NCI-H2227 (cell line): ENCODE measurements around the gene NEIL3.
A peak's percentile ranks its signal among the peaks of the same experiment; 100 is the strongest.
"Not testable (repeated sequence)": the region's sequence is repeated elsewhere in the genome, so short reads cannot be mapped to it uniquely, and the experiment has no call there.

Source experiments
- DNase-seq: peaks from one replicate; lab custom pipeline; 2025; ENCODE audit not compliant: unreplicated experiment; lab: John Stamatoyannopoulos, UW

Gene NEIL3

GRCh38 chr4:177301126-177301639, 8.5 kb upstream of the NEIL3 start:
- no peak for DNase-seq

GRCh38 chr4:177302371-177303100, 7.1 kb upstream of the NEIL3 start:
- DNase-seq, result no peak

- DNase-seq, result no peak
Measured at GRCh38 chr4:177304094-177304493, 5.6 kb upstream of the NEIL3 start.

GRCh38 chr4:177304864-177305263, 4.8 kb upstream of the NEIL3 start:
- not testable (repeated sequence) for DNase-seq

GRCh38 chr4:177308125-177308524, 1.5 kb upstream of the NEIL3 start:
- DNase-seq, result no peak

- no peak for DNase-seq
Measured at GRCh38 chr4:177308847-177309521, 690 bp upstream of the NEIL3 start.

DNA sequence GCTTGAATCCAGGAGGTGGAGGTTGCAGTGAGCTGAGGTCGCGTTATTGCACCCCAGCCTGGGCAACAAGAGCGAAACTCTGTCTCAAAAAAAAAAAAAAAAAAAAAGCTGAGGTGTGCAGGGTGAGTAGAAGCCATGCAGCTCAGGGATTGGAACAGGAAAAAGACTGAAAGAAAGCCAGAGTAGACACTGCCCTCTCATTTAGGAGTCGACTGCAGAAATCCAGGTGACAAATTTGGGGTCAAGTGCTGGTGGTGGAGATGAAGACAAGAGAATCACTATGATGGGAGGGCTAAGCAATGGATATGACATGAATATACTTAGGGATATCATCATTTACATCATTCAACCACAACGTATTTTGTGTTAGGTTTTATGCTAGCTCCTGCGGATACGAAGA, 1.9 kb downstream of the NEIL3 start:
- no peak for DNase-seq

DNA sequence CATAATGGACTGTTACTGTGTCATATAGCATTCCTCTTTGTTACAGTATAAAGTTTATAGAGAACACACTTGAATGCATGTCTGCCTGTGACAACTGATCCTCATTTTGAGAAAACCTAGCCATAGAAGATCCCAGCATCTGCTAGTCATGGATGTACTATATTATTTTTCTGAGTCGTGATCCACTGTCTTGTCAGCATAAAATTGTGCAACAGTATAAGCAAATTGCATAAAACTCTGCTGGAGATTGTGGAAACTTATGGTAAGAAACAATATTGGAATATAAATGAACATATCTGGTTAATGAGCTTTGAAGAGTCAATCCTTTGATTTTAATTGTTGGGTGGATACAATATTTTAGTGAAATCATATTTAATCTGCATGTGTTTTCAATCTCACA, 3.6 kb downstream of the NEIL3 start:
- no peak for DNase-seq

DNA sequence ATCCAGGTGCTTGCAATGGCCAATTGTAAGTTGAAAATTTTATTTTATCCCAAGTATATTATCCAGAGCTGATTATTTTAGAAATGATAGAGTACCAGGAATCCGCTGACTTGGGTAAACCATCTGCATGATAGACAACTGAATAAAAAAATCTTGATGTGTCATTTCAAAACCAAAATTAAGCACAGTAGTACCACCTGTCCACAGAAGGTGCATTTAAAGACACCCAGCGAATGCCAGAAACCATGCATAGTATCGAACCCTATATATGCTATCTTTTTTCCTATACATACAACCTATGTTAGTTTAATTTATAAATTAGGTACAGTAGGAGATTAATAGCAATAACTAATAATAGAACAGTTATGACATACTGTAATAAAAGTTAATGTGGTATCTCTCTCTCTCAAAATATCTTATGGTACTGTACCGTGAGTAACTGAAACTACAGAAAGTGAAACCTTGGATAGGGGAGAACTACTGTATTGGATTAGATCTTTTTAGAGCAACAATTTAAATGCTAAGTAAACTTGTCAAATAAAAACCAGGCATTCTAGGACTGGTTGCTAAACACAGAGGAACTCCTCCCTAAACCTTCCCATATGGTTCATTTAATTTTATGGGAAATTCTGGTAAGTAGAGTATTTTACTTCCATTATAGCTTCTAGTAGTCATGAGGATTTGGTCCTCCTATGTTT, 6.2 kb downstream of the NEIL3 start:
- DNase-seq, result no peak

DNA sequence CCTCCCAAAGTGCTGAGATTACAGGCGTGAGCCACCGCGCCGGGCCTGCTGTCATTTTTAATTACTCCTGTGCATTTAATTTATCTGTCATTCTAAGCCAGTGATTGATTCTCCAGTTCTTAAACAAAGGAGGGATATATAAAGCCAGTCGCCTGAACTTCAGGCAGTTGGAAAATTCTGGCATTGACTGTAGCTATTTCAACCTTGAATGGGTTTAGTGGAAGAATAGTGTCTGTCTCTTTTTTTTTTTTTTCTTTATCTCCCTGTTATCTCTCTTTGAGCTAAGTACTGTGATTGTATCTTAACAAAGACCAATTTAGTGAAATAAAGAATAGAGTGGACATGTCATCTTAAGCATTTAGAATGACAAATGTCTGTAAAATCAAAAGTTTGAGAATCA, 11.0 kb downstream of the NEIL3 start:
- no peak for DNase-seq

GRCh38 chr4:177321647-177322046, 12.0 kb downstream of the NEIL3 start:
- DNase-seq, result no peak

GRCh38 chr4:177322266-177322665, 12.6 kb downstream of the NEIL3 start:
- no peak for DNase-seq

DNA sequence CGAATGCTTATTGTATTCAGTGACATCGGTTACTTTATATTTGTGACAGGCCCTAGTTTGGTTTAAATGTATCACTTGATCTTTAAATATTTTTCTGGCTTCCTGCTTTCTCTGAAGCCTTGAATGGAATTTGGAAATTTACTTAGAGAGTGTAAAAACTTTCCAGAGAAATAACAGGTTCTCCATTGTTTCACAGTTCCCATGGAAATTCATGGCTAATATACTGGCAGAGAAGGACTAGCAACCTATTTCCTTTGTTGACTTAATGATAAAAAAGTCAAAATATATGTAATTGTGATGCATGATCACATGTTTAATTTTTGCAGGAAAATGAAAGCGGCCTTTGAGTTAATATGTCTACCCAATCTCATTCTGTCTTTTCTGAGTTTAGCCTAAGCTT, 13.2 kb downstream of the NEIL3 start:
- DNase-seq, result no peak

DNA sequence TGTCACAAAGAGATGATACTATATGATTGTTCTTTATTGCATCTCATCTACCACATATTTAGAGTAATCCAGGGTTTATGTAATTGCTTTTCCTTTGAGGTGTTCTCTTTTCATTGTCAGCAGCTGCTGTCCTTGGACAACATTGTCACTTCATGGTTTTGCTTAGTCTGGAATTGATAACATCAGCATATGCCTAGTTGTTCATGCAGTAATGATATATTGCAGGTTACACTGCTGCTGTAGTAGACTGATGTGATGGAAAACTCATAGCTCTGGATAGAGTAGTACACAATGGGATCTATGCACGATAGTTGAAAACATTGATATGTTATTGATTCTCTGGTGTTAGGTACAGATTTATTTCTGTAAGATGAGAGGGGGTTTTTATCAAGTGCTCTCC, 13.7 kb downstream of the NEIL3 start:
- no peak for DNase-seq

DNA sequence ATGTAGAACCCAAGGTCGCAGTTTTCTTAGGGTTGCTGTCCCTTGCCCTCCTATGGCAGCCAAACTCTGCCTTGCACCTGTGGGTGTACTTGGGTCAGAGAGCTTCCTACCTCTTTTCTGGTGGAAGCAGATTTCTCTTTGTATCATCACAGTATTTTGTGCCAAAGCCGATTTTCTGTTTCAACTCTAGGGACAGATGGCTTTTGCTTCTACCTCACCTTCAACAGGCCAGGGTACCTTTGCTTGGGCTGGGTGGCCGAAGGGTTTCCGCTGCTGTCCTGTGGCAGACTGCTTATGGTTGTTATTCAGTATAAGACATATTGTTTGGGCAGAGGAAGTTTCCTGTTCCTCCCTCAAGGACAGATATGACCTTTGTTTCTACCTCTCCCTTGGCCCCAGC, 22.4 kb downstream of the NEIL3 start:
- no peak for DNase-seq

DNA sequence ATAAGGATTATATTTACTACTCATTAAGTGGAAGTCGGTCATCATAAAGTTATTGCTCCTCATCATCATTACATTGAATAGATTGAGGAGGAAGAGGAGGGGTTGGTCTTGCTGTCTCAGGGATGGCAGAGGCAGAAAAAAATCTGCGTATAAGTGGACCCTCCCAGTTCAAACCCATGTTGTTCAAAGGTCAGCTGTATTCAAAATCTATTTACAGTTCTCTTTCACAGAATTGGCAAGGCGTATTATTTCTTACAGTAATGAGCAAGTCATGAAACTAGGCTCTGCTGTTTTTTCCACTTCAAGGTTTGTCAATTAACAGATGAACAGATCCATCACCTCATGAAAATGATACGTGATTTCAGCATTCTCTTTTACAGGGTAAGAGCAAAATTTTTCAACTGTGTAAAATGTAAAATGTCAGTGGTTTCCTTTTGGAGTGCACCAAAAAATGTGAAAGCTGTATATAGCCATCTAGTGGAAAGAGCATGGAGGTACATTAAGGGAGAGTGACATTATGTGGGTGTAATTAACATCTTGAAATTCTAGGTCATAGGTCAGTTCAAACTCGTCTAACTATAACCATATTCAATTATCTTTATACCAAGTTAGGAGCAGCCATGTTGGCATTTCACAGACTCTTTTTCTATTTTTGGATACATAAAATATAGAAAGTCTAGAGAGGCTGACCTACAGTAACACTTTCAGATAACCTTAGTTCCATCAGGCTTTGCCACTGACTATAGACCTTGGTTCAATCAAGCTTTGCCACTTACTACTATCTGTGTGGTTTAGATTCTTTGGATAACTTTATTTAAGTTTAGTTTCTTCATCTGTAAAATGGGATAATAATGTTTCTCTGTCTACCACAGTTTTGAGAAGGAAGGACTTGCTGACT, 30.1 kb downstream of the NEIL3 start:
- peak; percentile 11 for DNase-seq

- DNase-seq, result no peak
Measured at GRCh38 chr4:177348348-177348747, 38.7 kb downstream of the NEIL3 start.

DNA sequence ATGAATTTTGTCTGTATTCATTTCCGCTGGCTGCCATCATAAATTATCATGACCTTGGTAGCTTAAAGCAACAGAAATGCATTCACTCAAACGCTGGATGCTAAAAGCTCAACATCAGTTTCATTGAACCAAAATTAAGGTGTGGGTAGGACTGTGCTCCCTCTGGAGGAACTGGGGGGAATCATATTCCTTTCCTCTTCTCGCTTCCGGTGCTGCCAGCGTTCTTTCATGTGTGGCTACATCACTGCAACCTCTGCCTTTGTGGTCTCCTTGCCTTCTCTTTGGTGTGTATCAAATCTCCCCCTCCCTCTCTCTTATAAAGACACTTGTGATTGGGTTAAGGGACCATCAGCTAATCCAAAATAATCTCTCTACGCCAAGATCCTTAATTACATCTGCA, 39.5 kb downstream of the NEIL3 start:
- DNase-seq, result no peak

GRCh38 chr4:177351622-177352244, 42.1 kb downstream of the NEIL3 start:
- DNase-seq, result peak; percentile 60

GRCh38 chr4:177356206-177356605, 46.5 kb downstream of the NEIL3 start:
- peak; percentile 11 for DNase-seq
